WTC11 (cell line): ENCODE results near the gene IRF2BP1. TPM values are rescaled to one million over a fixed set of nuclear protein-coding genes. Genes with fewer than 3 reads are reported as not detected.

Source experiments
- ATAC-seq: fragments of 200-7000 bp; cut with Tn5 transposase; 2 replicates; pipeline ENCODE4 v1.10.0; 2021; ENCODE audit warnings: mild to moderate bottlenecking, moderate library complexity
- CTCF ChIA-PET: fragments of 300-600 bp; sonication (Branson Sonifier 250); formaldehyde crosslinking; loops from one replicate; lab custom pipeline; 2021; ENCODE audit warnings: antibody characterized with exemption; lab: Charles Lee
- POLR2A ChIA-PET: fragments of 350-600 bp; sonication (Branson Sonifier 250); formaldehyde crosslinking; loops from one replicate; lab custom pipeline; 2021; ENCODE audit warnings: antibody characterized with exemption; lab: Charles Lee
- DNase-seq: peaks from one replicate; pipeline ENCODE4 v3.0.0; 2021; ENCODE audit warnings: low spot score
- H3K27ac Mint-ChIP-seq: 2 replicates; pipeline ENCODE4 v1.8.0; 2021; ENCODE audit warnings: mixed read lengths
- H3K27me3 Mint-ChIP-seq: 2 replicates; pipeline ENCODE4 v1.8.0; 2021; ENCODE audit warnings: low read depth, mild to moderate bottlenecking, moderate library complexity, mixed read lengths
- H3K36me3 Mint-ChIP-seq: 2 replicates; pipeline ENCODE4 v1.8.0; 2021; ENCODE audit warnings: mixed read lengths
- H3K4me1 Mint-ChIP-seq: 2 replicates; pipeline ENCODE4 v1.8.0; 2022; ENCODE audit warnings: mixed read lengths
- H3K4me3 Mint-ChIP-seq: 2 replicates; pipeline ENCODE4 v1.8.0; 2021; ENCODE audit warnings: mild to moderate bottlenecking, moderate library complexity, mixed read lengths
- H3K9me3 Mint-ChIP-seq: 2 replicates; pipeline ENCODE4 v1.8.0; 2021; ENCODE audit warnings: mixed read lengths
- CREB1 ChIP-seq: sonication (generic); formaldehyde crosslinking; IDR thresholded peaks from 2 replicates; pipeline ENCODE4 v1.8.0; 2023; ENCODE audit warnings: mild to moderate bottlenecking, missing genetic modification reagents
- ESRRA ChIP-seq: sonication (generic); formaldehyde crosslinking; IDR thresholded peaks from 2 replicates; pipeline ENCODE4 v1.8.1; 2022; ENCODE audit warnings: mild to moderate bottlenecking, missing genetic modification reagents, borderline replicate concordance
- GTF2I ChIP-seq: fragments of 250-450 bp; sonication (Bioruptor Pico); conservative IDR thresholded peaks from 2 replicates; pipeline ENCODE4 v1.4.0; 2021; ENCODE audit warnings: mild to moderate bottlenecking
- JAZF1 ChIP-seq: fragments of 250-450 bp; sonication (Bioruptor Pico); IDR thresholded peaks from 2 replicates; pipeline ENCODE4 v1.9.0; 2021; ENCODE audit warnings: moderate library complexity, mild to moderate bottlenecking, inconsistent platforms
- MXD4 ChIP-seq: fragments of 250-450 bp; sonication (Bioruptor Pico); IDR thresholded peaks from 2 replicates; pipeline ENCODE4 v1.8.0; 2021; ENCODE audit warnings: mild to moderate bottlenecking, moderate library complexity, borderline replicate concordance
- NFATC4 ChIP-seq: fragments of 250-450 bp; sonication (Bioruptor Pico); IDR thresholded peaks from 2 replicates; pipeline ENCODE4 v1.9.0; 2021; ENCODE audit warnings: mild to moderate bottlenecking
- NR2C2 ChIP-seq: sonication (generic); formaldehyde crosslinking; IDR thresholded peaks from 2 replicates; pipeline ENCODE4 v1.8.0; 2022; ENCODE audit warnings: mild to moderate bottlenecking, missing genetic modification reagents
- ZBTB21 ChIP-seq: sonication (generic); formaldehyde crosslinking; IDR thresholded peaks from 2 replicates; pipeline ENCODE4 v1.8.1; 2023; ENCODE audit warnings: mild to moderate bottlenecking, missing genetic modification reagents, borderline replicate concordance
- total RNA-seq: library from RNA; stranded (reverse); gene quantifications from 3 replicates; pipeline ENCODE4 v1.2.3, GENCODE V29; 2021
- TF ChIP-seq, protein P1 (sequence below): sonication (generic); formaldehyde crosslinking; IDR thresholded peaks from 2 replicates; pipeline ENCODE4 v1.8.1; 2023; ENCODE audit warnings: mild to moderate bottlenecking, missing genetic modification reagents
- TF ChIP-seq, protein P2 (sequence below): sonication (generic); formaldehyde crosslinking; IDR thresholded peaks from 2 replicates; pipeline ENCODE4 v1.8.1; 2022; ENCODE audit warnings: low read depth, mild to moderate bottlenecking, moderate library complexity, missing genetic modification reagents, borderline replicate concordance
- TF ChIP-seq, protein P3 (sequence below): sonication (generic); formaldehyde crosslinking; IDR thresholded peaks from 2 replicates; pipeline ENCODE4 v1.8.0; 2022; ENCODE audit warnings: mild to moderate bottlenecking, missing genetic modification reagents
- TF ChIP-seq, protein P4 (sequence below): sonication (generic); formaldehyde crosslinking; IDR thresholded peaks from 2 replicates; pipeline ENCODE4 v1.8.0; 2023; ENCODE audit warnings: missing genetic modification reagents, mild to moderate bottlenecking, borderline replicate concordance

IRF2BP1 gene
- total RNA-seq, 1 experiment from 2014 or later, result 30.3 TPM

DNA sequence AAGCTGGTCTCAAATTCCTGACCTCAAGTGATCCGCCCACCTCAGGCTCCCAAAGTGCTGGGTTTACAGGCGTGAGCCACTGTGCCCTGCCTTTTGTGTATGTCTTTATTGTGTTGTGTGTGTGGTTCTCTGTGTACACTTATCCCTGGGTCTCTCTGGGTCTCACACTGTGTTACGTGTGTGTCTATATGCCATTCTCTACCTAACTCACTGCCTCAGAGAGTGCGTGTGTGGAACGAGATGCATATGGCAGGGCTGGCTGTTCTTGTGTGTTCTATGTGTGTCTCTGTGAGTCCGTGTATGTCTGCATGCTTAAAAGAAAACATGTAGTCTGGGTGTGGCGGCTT lies 11.3 kb downstream of the IRF2BP1 start (continued):
- TF ChIP-seq, protein P1, sequence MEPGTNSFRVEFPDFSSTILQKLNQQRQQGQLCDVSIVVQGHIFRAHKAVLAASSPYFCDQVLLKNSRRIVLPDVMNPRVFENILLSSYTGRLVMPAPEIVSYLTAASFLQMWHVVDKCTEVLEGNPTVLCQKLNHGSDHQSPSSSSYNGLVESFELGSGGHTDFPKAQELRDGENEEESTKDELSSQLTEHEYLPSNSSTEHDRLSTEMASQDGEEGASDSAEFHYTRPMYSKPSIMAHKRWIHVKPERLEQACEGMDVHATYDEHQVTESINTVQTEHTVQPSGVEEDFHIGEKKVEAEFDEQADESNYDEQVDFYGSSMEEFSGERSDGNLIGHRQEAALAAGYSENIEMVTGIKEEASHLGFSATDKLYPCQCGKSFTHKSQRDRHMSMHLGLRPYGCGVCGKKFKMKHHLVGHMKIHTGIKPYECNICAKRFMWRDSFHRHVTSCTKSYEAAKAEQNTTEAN (CRISPR knock-in tag), result no peak
- no peak for TF ChIP-seq ESRRA (CRISPR knock-in tag)
- no peak for TF ChIP-seq JAZF1 (CRISPR knock-in tag)
- TF ChIP-seq, protein P2, sequence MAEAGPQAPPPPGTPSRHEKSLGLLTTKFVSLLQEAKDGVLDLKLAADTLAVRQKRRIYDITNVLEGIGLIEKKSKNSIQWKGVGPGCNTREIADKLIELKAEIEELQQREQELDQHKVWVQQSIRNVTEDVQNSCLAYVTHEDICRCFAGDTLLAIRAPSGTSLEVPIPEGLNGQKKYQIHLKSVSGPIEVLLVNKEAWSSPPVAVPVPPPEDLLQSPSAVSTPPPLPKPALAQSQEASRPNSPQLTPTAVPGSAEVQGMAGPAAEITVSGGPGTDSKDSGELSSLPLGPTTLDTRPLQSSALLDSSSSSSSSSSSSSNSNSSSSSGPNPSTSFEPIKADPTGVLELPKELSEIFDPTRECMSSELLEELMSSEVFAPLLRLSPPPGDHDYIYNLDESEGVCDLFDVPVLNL (CRISPR knock-in tag), result no peak
- TF ChIP-seq CREB1 (CRISPR knock-in tag), result no peak

DNA sequence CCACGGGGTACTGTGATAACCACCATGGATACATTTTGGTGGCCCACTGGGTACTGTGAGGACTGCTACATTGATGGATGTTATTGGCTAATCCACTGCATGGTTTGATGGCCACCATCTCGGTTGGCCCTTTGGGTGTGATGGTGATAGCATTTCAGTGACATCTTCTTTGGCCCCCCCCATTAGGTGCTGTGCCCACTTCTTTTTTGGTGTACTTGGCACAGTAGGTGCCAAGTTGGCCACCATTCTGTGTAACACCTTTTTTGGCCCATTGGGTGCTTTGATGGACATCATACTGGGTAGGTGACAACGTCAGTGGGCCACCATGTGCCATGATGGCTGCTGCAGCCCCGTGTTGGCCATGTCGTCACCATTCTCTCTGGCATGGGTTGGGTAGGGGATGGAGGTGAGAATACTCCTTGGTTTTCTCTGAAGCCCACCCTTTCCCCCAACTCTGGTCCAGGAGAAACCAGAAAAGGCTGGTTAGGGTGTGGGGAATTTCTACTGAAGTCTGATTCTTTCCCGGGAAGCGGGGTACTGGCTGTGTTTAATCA lies 12.6 kb downstream of the IRF2BP1 start:
- POLR2A ChIA-PET, result no interaction called here
- ATAC-seq, result no peak

More for the DNA sequence above, 12.6 kb downstream of the IRF2BP1 start:
- H3K27ac Mint-ChIP-seq, result peak overlapping the region; percentile 64; the same call in 1 of the 2 replicates
- DNase-seq, result no peak
- peaks cover 31% of the 10 kb centered on the region for H3K4me1 Mint-ChIP-seq
- TF ChIP-seq, protein P3, sequence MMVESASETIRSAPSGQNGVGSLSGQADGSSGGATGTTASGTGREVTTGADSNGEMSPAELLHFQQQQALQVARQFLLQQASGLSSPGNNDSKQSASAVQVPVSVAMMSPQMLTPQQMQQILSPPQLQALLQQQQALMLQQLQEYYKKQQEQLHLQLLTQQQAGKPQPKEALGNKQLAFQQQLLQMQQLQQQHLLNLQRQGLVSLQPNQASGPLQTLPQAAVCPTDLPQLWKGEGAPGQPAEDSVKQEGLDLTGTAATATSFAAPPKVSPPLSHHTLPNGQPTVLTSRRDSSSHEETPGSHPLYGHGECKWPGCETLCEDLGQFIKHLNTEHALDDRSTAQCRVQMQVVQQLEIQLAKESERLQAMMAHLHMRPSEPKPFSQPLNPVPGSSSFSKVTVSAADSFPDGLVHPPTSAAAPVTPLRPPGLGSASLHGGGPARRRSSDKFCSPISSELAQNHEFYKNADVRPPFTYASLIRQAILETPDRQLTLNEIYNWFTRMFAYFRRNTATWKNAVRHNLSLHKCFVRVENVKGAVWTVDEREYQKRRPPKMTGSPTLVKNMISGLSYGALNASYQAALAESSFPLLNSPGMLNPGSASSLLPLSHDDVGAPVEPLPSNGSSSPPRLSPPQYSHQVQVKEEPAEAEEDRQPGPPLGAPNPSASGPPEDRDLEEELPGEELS (CRISPR knock-in tag), result no peak
- no peak for TF ChIP-seq NR2C2 (CRISPR knock-in tag)
- no peak for TF ChIP-seq ZBTB21
- no peak for TF ChIP-seq GTF2I (CRISPR knock-in tag)
- TF ChIP-seq CREB1 (CRISPR knock-in tag), result no peak
- no peak for TF ChIP-seq NFATC4 (CRISPR knock-in tag)
- TF ChIP-seq MXD4 (CRISPR knock-in tag), result no peak
- TF ChIP-seq, protein P4, sequence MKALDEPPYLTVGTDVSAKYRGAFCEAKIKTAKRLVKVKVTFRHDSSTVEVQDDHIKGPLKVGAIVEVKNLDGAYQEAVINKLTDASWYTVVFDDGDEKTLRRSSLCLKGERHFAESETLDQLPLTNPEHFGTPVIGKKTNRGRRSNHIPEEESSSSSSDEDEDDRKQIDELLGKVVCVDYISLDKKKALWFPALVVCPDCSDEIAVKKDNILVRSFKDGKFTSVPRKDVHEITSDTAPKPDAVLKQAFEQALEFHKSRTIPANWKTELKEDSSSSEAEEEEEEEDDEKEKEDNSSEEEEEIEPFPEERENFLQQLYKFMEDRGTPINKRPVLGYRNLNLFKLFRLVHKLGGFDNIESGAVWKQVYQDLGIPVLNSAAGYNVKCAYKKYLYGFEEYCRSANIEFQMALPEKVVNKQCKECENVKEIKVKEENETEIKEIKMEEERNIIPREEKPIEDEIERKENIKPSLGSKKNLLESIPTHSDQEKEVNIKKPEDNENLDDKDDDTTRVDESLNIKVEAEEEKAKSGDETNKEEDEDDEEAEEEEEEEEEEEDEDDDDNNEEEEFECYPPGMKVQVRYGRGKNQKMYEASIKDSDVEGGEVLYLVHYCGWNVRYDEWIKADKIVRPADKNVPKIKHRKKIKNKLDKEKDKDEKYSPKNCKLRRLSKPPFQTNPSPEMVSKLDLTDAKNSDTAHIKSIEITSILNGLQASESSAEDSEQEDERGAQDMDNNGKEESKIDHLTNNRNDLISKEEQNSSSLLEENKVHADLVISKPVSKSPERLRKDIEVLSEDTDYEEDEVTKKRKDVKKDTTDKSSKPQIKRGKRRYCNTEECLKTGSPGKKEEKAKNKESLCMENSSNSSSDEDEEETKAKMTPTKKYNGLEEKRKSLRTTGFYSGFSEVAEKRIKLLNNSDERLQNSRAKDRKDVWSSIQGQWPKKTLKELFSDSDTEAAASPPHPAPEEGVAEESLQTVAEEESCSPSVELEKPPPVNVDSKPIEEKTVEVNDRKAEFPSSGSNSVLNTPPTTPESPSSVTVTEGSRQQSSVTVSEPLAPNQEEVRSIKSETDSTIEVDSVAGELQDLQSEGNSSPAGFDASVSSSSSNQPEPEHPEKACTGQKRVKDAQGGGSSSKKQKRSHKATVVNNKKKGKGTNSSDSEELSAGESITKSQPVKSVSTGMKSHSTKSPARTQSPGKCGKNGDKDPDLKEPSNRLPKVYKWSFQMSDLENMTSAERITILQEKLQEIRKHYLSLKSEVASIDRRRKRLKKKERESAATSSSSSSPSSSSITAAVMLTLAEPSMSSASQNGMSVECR (CRISPR knock-in tag), result no peak
- no peaks in the 10 kb centered on the region for H3K27me3 Mint-ChIP-seq
- no peaks in the 10 kb centered on the region for H3K9me3 Mint-ChIP-seq
- CTCF ChIA-PET, result interaction anchor here (0.8 to 2.2 kb wide), 2 partner anchors 10 to 56 kb away, joined by 4 to 7 read pairs; partner anchors contain the start of genes FOXA3 and SYMPK
- peaks cover 9% of the 10 kb centered on the region for H3K36me3 Mint-ChIP-seq
- no peak overlapping the region for H3K4me3 Mint-ChIP-seq
